DND-41 (cell line): ENCODE data around the gene DRAP1.

Source experiments
- CTCF ChIP-seq: IDR thresholded peaks from 2 replicates; pipeline ENCODE4 v1.5.1; 2012; ENCODE audit warnings: borderline replicate concordance, low read length, moderate library complexity, mild to moderate bottlenecking; ENCODE audit not compliant: poor library complexity, severe bottlenecking; ENCODE audit errors: extremely low read depth
- EZH2 ChIP-seq: IDR thresholded peaks from 3 replicates; pipeline ENCODE4 v1.6.1; 2012; ENCODE audit warnings: borderline replicate concordance, low read depth, mild to moderate bottlenecking, moderate library complexity, low read length, inconsistent platforms; ENCODE audit not compliant: severe bottlenecking

- no peak for TF ChIP-seq EZH2
- no peak for TF ChIP-seq CTCF
Measured at GRCh38 chr11:65946655-65947054, 27.4 kb downstream of the DRAP1 start.
